NT2/D1 (cell line): Measurements from ENCODE around the gene FAM204A.

Experiments
- YY1 ChIP-seq: IDR thresholded peaks from 2 replicates; pipeline ENCODE4 v1.6.1; 2011; ENCODE audit not compliant: insufficient read length, insufficient read depth
- ZNF274 ChIP-seq: IDR thresholded peaks from 2 replicates; pipeline ENCODE4 v1.6.1; 2011; ENCODE audit warnings: mild to moderate bottlenecking, low read depth, low read length

- TF ChIP-seq YY1 (no peak), ZNF274 (no peak)
These were observed 34.9 kb downstream of the FAM204A start for GRCh38 chr10:118307220-118307619.
